Stimulated activated CD8-positive, alpha-beta memory T cell treated with anti-CD3 and anti-CD28 coated beads, Interleukin-15, amount 100 ng/mL, for 24 hours (primary cell): Measurements from ENCODE around the gene SYNDIG1.

Source experiments
- DNase-seq: peaks from one replicate; pipeline ENCODE4 v3.0.0-alpha.2; 2020; ENCODE audit warnings: low read depth

The SYNDIG1 gene

DNA sequence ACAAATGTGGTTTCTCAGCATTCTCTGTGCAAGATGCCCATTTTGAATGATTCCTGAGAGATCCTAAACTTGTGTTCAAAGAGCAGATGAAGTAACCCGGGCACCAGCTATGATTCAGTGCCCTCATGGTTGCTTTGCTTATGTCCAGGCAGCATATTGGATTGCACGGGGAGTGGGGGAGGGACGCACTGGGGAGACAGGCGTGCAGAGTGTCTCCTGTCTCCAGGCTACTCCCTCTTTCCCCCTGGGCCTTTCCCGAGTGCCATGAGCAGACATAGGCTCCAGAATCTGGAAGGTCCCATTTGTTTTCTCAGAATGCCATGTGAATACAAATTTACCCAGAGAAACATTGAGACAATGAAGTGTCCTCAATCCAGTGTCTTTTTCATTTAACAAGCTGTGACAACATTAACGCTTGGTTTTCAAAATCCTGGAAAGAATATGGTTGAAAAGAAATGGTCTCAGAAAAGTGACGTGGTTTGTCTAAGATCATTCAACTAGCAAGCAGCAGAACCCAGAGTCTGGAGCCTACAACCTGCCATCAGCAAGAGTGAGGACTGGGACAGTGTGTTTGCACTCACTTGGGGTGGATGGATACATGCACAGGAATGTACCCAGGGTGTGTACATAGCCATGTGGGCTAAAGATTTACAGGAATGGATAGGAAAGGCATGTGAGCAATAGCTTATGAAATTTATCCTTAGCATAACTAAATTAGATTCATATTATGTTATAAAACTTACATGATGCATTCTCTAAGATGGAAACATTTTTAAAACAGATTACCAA lies 4.2 kb downstream of the SYNDIG1 start:
- DNase-seq, result no peak

GRCh38 chr20:24477831-24478547 lies 8.6 kb downstream of the SYNDIG1 start:
- no peak for DNase-seq

DNA sequence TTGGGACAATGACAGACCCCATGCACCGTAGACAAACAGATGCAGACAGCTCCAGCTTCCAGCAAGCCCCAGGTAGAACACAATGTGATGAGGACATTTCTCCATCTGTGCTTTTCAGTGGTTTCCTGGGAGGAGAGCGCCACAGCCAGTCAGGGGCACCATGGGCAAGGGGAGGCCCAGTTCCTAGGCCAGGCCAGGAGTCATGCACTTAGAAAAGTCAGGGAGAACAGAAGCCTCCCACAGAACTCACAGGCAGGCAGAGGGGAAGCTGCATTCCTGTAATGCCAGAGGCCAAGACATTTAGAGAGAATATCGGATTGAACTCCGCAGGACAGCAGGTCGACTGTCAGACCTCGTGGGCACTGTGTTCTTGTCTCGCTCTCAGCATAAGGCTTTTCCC lies 9.2 kb downstream of the SYNDIG1 start:
- no peak for DNase-seq

DNA sequence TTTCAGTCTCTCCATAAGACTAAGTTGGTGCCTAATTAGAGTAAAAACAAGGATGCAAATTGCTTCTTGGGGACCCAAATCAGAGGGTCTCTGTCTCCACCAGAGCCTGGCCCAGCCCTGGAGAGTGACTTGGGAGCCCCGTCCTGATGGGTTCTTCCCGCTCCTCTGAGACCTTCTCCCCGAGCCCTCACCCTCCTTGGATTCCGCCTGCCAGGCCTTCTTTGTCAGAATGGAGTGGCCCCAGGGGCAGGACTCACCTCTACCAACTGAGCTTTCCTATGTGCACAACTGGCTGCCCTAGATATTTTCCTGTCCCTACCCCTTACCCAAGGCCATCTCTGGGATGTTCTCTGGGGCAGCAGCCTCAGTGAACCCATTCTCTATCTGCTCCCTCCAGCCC lies 9.7 kb downstream of the SYNDIG1 start:
- DNase-seq, result no peak

DNA sequence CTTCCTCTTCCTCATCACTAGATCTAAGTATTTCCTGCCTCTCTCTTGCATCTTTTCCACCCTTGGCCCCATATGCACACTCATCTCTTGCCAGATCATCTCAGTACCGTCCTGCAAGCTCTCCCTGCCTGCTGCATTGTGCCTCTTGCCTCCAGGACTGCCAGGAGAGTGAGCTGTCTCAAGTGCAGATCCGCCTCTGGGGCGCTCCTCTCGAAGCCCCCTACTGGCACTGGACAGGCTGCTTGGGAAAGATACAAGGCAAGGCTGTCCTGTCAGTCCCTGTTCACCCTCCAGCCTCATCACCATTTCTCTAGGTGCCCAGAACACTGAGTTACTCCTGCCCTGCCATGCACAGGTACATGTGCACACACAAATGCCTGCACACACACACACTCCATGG lies 10.2 kb downstream of the SYNDIG1 start:
- DNase-seq, result no peak

DNA sequence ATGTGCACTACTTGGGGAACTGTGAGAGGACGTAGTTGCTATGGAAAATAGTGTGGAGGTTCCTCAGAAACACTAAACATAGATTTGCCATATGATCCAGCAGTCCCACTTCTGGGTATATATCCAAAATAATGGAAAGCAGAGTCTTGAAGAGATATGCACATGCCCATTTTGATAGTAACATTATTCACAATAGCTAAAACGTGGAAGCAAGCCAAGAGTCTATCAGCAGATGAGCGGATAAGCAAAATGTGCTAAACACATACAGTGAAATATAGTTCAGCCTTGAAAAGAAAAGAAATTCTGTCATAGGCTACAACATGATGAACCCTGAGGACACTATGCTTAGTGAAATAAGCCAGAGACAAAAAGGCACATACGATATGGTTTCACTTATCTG lies 11.1 kb downstream of the SYNDIG1 start:
- no peak for DNase-seq

DNA sequence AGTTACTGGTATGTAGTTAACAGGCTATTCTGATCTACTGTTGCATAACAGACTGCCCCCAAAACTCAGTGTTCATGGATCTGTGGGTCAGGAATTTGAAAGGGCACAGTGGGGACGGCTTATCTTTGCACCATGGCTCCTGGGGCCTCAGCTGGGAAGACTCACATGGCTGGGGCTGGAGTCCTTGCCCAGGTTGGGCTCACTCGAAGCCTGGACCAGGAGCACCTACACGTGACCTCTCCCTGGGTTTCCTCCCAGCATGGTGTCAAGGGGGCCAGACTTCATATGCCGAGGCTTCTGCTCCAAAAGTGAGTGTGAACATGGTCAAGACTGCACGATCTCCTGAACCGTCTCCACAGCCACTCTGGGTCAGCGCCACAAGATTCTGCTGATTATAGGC lies 11.7 kb downstream of the SYNDIG1 start:
- no peak for DNase-seq

GRCh38 chr20:24483435-24484080 lies 14.1 kb downstream of the SYNDIG1 start:
- no peak for DNase-seq

- DNase-seq, result no peak
Observed at GRCh38 chr20:24484081-24484450, 14.6 kb downstream of the SYNDIG1 start.

DNA sequence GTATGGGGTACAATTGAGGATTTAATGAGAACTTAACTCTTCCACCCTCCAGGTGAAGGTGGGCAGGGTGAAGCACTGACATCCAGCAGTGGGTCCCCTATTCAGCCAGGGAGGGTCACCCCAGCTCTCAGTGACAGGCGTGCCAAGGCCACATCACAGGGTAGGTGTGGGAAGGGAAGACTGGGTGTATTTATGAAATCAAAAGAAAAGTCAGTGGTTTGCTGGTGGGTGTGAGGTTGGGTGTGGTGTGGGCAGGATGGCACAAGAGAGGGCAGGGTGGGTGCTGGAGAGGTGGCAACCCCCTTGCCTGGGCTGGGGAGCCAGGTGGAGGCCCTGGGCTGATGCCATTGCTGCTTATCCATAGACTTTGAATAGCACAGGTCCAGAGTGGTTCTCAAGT lies 16.6 kb downstream of the SYNDIG1 start:
- DNase-seq, result no peak

DNA sequence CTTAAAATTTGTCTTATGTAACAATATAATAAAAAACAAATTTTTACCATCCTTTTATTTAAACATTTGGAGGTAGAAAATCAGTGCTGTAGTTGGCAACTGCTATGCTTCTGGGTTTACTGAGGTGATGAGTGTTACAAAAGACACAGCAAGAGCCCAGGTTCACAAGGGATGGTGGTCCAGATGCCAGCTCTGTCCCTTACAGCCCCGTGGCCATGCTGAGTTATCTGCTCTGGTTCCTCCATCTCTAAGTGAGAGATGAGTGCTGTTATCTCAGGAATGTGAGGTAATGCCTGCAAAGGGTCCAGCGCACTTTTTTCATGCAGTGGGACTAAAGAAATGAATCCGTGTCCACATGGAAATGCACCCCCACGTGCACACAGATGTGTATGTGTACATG lies 17.8 kb downstream of the SYNDIG1 start:
- DNase-seq, result no peak

- DNase-seq, result no peak
Observed at GRCh38 chr20:24487648-24488047, 18.2 kb downstream of the SYNDIG1 start.

DNA sequence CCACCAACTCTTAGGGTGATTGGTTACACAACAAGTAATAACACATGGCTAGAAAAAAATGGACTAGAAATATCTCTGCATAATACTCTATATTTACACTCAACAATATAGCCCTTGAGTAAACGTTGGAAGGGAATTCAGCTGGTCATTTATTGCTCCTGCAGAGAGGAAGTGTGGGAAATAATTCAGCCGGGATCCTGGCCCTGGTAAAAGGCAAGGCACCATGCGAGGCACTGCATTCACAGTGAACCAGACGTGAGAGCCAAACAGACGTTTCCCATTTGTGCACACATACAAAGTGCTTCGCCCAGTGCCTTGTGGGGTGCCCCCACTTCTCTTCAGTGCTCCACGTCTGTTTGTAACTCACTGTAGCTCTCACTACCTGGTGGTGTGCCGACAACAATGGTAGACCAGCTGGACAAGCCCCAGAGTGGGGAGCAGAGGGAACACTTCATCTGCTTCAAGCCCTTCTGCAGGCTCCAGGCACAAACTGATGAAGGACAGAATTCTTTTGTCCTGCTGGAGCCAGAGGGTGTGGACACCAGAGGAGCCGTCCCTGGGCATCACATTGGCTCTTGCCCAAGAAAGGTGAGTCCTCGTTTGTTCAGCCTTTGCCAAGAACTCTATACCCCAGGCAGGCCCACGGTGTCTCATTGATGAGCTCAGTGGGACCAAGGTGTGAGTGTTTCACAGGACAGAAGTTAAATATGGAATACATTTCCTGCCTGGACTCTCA lies 18.8 kb downstream of the SYNDIG1 start:
- DNase-seq, result no peak

- no peak for DNase-seq
Observed at GRCh38 chr20:24488800-24489175, 19.4 kb downstream of the SYNDIG1 start.

DNA sequence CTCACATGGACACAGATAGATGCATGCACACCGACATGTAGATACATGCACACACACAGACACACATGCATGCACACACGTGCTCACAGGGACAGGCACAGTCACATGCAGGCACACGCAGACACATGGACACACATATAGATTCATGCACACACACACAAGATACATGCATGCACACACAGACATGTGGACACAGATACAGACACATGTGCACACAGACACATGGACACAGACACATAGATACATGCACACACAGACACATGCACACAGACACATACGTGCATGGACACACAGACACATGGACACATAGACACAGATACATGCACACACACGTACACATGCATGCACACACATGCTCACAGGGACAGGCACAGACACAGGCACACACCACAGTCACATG lies 19.8 kb downstream of the SYNDIG1 start:
- DNase-seq, result no peak

DNA sequence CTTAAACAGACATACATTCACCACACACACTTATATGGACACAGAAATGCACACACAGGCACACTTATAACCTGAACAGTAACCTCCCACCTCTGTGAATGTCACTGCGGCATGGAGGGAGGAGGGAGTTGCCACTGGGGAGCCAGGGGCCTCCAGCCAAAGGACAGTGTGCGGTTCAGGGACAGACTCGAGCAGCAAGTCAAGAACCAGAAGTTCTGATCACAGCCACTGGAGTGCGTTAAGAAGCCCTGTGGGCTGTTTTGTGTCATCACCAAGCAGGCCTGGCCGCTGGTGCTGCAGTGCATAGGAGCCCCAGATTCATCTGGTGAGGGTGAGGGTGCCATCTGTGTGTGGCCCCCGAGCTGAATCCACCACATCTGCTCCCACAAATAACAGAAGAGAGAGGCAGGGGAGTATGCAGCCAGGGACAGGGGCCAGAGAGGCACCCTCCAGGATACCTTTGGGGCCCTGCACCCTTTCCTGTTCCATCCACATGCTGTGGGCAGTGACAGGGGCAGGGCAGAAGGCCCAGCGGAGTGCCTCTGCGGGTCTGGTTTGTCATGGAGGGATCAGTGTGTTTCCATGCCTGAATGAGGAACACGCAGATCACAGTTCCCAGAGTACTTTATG lies 20.3 kb downstream of the SYNDIG1 start:
- no peak for DNase-seq

- no peak for DNase-seq
Observed at GRCh38 chr20:24490598-24490997, 21.2 kb downstream of the SYNDIG1 start.

- no peak for DNase-seq
Observed at GRCh38 chr20:24491041-24491756, 21.8 kb downstream of the SYNDIG1 start.

- no peak for DNase-seq
Observed at GRCh38 chr20:24492031-24492607, 22.7 kb downstream of the SYNDIG1 start.

GRCh38 chr20:24492698-24493097 lies 23.3 kb downstream of the SYNDIG1 start:
- no peak for DNase-seq

DNA sequence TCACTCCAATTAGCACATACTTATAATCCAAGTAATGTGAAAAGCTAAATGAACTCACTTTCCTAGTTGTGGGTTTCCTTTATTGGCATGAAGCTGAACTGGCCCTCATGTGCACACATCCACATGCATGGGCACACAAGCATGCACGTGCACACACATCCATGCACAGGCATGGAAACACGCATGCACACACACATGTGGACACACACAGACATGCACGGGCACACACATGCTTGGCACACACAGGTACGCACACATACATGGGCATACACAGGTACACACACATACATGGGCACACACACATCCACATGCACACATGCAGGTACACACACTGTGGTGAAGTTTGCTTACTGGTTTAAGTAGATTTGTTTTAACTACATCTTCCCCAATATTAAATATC lies 23.8 kb downstream of the SYNDIG1 start:
- DNase-seq, result no peak
